HG03135 (cell line): ENCODE data around the gene SLC15A3.
"Not testable (repeated sequence)": the region's sequence is repeated elsewhere in the genome, so short reads cannot be mapped to it uniquely, and the experiment has no call there.

Experiments used
- ATAC-seq: cut with Tn5 transposase; IDR thresholded peaks from one replicate; pipeline ENCODE4 v1.9.1; 2021; ENCODE audit warnings: mild to moderate bottlenecking, moderate library complexity; ENCODE audit not compliant: unreplicated experiment

Gene SLC15A3

GRCh38 chr11:60915248-60915914 lies 36.6 kb downstream of the SLC15A3 start:
- peak; percentile 38 for ATAC-seq

DNA sequence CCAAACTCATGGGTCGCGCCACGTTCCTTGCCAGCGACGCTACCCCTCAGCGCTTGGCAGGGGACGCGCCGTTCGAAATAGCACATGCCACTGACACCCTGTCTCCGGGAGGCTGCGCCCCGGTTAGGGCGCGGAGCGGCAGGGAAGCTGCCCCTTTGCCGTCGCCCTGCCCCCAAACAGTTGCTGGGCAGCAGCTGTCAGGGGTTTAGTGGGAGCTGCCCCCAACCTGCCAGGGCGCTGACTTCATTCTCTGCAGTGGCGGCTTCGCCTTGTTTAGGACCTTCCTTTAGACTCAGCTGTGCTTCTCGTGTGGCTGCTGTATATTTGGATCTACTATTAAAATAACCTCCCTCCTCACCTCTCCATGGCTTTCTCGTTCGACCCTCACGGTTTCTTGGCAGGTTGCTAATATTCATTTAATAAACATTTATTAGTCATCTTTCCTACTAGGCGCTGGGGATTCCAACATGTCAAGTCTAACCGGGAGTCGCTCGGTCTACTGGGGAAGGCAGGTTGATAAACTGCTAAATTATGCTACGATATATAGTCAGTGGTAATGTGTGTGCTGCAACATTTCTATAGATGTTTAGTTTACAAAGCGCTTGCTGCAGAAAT lies 37.2 kb downstream of the SLC15A3 start:
- ATAC-seq: peak; percentile 1

- ATAC-seq: peak; percentile 44
Measured at GRCh38 chr11:60913793-60914632, 38.0 kb downstream of the SLC15A3 start, which contains the start of gene TMEM109. Gene TMEM109, plus strand, starts transcription at chr11:60914158. Its CDS starts 5,536 bp downstream, at chr11:60919694.

DNA sequence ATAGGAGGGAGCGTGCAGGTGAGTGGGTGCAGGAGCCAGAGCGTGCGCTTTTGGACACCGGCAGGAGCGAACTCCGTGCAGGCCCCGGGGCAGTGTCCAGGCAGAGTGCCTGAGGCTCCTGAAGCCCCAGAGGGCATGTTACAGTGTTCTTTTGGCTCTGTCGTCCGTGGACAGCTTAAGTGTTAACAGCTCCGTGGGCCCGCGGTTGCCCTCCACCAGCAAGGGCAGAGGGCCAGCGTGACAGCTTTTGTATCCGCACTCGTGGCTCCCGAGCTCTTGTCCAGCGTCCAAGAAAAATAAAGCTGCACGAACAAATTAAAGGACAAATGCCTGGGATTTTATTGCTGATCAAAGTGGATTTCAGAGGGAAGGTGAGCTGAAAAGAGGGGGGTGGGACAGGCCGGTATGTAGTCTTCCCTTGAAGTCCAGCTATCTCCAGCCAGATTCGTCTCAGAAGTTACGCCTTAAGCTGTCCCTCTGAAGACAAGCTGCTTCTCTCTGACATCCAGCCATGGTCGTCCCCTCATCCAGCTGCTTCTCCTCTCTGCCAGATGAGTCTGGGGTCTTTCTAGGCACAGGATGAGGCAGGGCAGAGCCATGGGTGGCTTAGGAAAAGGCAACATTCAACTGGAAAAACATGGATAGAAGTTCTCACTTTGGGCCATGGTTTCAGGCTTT lies 39.0 kb downstream of the SLC15A3 start:
- no peak for ATAC-seq

GRCh38 chr11:60912223-60912850 lies 39.6 kb downstream of the SLC15A3 start:
- ATAC-seq: no peak

DNA sequence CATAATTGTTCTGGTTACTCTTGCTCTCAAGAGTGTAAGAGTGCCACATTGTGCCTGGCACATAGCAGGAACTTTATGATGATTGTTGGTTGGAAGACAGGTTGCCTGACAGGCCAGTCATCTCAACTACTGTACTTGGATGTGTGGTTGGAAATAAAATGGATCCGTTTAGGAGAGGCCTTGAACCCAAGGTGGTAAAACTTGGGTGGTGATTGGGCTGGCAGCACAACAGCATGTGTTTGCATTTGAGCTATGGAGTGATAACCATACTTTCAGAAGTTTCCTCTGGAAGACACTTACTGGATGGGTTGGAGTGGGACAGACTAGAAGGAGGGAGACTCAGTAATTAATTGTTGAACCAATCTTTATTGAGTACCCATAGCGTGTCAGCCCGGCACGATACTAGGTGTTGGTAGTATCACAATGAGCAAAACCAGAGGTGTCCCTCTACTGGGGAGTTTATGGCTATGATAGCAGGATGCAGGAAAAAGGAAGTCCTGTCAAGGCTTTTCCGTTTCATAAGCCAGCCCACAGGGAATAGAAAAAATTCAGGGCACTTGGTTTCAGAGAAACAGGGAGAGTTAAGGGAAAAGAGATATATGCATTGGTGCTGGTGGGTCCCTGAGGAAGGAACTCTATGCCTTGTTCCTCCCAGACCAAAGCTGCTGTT lies 41.1 kb downstream of the SLC15A3 start:
- ATAC-seq: no peak

DNA sequence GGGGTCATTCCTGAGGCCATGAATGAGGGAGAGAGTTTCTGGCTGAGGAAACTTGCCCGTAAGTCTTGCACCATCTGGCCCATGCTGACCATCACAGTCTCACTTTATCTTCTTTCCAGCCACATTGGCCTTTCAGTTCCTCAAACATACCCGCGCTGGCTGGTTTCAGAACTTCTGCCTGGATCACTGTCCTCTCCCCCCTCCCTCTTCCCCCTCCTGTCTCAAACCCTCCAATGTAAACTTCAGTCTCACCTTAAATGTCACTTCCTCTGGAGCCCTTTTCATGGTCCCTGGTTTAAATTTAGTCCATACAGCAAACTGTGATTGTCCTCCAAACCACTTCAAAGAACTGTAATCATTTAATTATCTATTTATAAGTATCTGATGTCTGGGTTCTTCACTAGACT lies 41.7 kb downstream of the SLC15A3 start:
- peak; percentile 41 for ATAC-seq

GRCh38 chr11:60909680-60910280 lies 42.2 kb downstream of the SLC15A3 start:
- ATAC-seq: not testable (repeated sequence)

DNA sequence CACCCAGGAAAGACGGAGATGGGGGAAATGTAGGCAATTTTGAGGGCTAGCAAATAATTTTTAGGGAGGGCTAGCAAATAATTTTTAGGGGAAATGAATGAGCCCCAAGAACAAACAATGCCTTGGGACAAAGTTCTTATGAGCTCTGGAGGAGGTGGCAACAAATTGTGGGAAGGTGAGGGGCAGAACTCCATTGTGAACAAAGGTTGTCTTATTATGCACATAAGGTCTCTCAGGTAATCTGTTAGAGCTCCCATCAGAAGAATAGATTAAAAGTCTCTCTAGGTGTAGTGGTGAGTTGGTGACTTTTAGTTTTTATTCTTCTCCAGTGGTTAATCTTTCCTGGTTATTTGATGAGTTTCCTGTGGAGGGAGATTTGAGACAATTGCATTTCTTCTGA lies 43.2 kb downstream of the SLC15A3 start:
- ATAC-seq: no peak

DNA sequence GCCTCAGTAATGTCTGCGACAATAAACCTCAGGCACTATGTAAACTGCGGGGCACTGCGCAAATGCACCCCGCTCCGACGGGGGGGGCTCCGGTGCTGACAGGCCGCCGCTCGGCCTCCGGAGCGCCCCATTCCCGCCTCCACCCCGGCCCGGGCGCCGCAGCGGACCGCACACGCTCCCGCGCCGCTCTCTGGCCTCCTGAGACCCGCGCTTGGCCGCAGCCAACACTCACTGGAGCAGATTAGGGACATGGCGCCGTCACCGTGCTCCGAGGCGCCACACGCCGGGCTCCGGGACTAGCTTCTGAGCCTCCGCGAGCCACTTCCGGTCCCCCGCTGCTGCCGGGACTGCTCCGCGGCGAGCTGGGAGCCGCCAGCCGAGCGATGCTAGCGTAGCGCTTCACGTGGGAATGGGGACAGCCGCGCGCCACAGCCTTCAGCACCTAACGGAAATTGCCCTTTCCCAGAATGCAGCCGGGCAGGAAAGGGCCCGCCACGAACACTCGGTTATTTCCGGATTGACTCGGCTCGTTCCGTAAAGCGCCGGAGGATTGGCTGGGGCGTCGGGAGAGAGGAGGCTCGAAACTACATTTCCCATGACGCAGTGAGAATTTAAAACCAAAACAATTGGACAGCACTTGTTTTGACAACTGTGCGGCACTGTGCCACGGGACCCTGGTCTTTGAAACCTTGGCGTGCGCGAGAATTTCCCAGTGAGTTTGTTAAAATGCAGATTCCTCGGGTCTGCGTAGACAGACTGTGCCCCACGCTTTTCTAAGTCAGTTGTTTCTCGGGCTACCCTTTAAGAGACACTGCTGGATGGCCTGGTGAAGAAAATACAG lies 45.6 kb downstream of the SLC15A3 start, which contains the start of gene PRPF19:
Gene PRPF19, minus strand, starts transcription at position 454 of the 841 bp plus-strand sequence. Its CDS starts 203 bp downstream, at position 251.
- ATAC-seq: peak; percentile 67

GRCh38 chr11:60905551-60906113 lies 46.3 kb downstream of the SLC15A3 start:
- no peak for ATAC-seq

DNA sequence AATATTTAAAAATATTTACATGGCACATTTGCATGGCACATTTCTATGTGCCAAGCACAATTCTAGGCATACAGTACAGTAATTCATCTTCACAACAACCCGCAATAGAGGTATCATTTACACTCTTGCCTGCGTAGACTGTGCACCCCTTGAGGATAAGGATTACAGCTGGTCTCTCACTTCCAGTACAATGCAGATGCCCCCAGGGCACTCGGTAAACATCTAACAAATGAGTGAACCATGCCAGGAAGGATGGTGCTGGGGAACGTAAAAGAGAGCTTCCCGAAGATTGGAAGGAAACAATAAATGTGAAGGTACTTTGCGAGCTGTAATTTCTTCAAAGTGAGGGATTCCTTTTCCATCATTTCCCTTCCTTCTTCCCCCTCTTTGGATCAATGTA lies 46.9 kb downstream of the SLC15A3 start:
- ATAC-seq: no peak

- ATAC-seq: no peak
Measured at GRCh38 chr11:60902625-60903024, 49.4 kb downstream of the SLC15A3 start.

DNA sequence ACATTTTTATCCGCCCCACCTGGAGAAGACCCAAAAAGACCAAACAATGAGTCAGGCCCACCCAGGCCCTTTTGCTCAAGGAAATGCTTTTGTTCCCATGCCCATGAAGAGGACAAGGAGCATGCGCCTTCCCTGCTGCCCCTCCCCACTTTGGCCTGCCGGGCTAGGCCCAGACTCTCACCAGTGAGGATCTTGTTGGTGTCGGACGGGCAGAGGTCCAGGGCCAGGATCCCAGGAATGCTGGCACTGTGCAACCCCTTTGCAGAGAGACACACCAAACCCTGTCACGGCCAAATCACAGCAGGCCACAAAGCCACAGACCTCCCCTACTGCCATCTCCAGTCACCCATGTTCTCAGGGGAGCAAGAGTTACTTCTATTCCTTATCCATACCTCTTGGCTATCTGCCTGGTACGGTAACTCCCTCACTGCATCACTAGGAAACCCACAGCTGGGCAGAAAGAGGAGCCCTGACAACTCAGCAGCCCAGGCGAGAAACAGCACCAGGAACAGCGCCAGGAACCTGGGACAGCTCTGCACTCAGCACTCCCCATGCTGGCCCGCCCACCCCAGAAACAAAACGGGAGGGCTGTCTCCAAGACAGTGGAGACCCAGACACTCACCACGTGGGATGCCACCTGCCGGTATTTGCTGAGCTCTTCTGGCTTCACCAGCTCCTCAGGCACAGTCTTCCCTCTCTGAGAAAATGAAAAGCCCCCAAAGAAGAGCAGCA lies 51.1 kb downstream of the SLC15A3 start:
- no peak for ATAC-seq

GRCh38 chr11:60899977-60900376 lies 52.0 kb downstream of the SLC15A3 start:
- ATAC-seq: no peak

DNA sequence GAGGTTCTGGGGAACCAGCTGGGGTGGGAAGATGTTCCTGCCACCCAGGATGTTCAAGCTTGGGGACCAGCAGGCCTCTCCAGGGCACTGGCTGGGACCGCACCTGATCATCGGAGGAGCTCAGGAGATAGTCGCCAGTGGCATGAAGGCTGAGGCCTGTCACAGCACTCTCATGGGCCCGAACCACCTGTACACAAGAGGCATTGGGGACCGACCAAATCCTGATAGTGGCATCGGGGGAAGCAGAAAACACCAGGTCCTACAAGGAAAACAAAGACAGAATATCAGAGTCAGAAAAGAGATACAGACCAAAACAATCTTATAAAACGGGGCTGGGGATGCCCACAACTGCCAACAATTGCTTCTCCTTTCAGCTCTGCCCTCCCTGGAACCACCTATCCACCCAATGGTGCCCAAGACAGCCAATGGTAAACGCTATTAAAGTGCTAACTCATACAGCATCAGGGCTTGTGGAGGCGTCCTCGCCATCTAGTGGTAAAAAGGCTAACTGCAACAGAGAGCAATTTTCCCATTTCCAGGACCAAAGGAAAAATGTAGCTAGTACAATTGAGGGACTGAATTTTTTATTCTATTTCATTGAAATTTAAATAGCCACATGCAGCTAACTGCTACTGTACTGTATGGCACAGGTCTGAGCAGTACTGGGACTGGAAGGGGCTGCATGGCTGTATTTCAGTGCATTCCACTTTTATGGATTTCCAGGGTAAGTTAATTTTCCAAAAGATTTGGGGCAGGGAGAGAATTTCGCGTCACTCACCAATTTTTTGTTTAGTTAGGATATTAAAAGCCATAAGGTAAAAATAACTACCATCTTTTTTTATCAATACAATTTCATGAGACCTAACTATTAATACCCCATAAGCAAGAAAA lies 52.7 kb downstream of the SLC15A3 start:
- ATAC-seq: no peak

- no peak for ATAC-seq
Measured at GRCh38 chr11:60897496-60897895, 54.5 kb downstream of the SLC15A3 start.
